GM21526 (cell line): ENCODE measurements around the gene HAGH.

Source experiments
- ATAC-seq: cut with Tn5 transposase; IDR thresholded peaks from one replicate; pipeline ENCODE4 v1.9.1; 2021; ENCODE audit warnings: moderate library complexity; ENCODE audit not compliant: unreplicated experiment, low FRiP score

HAGH gene

DNA sequence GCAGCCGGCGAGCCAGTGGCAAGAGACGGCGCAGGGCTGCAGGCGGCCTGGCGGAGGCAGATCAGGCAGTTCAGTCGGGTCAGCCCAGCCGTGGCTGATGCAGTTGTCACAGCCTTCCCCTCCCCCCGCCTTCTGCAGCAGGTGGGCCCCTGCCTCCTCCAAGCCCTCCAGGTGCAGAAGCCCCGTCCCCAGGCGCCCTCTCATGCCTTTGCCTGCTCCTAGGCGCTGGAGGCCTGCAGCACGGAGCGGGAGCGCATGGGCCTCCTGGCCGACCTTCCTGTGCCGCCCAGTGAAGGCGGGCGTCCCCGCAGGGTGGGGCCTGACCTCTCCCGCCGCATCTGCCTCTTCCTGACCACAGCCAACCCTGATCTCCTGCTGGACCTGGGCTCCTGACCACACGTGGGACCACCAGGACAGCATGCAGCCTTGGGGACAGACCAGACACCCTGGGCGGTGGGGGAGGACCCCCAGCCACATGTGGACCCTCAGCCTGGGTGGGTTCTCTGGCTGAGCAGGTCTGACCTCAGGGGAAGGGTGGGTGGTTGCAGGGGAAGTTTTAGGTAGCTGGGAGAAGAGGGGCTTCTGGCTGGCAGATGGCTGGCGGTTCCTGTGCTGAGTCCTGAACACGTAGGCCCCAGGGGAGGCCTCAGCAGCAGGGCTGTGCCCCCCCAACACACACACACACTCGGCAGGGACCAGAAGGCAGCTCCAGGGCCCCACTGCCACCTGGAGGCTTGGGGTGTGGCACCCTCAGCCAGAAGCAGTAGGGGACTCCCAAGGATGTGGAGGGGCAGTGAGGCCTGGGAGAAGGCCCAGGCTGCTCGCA, 50.6 kb downstream of the HAGH start:
- no peak for ATAC-seq

DNA sequence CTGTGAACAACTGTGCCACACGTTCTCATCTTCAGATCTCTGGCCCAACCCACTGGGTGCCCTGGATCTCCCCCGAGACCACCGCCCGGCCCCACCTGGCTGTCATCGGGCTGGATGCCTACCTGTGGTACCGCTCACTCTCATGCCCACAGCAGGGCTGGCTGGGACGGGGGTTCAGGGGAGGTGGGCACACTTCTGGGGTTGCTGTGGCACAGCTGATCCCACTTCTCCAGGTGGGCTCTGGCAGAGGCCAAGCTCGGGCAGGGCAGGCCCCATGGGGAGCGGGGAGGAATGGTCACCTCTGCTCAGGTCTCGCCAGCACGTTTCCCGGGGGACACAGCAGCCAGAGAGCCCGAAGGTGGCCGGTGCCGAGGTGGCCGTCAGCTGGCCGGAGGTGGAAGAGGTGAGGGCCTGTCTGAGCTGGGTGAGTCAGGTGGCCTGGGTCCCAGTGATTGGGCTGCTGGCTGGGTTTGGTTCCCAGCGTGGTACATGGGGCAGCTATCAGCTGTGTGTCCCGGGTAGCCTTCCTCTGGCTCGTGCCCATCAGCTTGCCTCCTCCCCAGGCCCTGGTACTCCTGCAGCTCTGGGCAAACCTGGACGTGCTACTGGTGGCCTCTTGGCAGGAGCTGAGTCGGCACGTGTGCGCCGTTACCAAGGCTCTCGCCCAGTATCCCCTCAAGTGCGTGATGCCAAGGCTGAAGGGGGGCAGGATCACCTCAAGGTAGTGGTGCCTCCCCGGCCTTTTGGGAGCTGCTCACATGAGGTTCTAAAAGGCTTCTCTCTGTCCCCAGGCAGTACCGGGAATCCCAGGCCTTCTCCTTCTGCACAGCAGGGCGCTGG, 51.4 kb downstream of the HAGH start:
- no peak for ATAC-seq

DNA sequence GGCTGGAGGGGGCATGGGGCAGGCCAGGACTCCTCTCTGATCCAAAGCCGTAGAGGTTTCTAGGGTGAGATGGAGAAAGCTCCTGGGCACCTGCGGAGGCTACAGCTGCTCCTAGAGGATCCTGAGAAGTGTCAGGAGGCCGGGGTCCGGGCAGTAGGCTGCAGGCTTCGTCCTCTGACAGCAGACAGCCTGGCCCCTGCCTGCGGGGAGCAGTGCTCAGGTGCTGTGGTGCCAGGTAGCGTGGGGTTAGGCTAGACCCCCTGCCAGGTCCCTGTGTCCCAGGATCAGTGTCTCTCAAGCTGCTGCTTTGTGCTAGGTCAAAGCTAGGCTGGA, 52.2 kb downstream of the HAGH start:
- no peak for ATAC-seq

DNA sequence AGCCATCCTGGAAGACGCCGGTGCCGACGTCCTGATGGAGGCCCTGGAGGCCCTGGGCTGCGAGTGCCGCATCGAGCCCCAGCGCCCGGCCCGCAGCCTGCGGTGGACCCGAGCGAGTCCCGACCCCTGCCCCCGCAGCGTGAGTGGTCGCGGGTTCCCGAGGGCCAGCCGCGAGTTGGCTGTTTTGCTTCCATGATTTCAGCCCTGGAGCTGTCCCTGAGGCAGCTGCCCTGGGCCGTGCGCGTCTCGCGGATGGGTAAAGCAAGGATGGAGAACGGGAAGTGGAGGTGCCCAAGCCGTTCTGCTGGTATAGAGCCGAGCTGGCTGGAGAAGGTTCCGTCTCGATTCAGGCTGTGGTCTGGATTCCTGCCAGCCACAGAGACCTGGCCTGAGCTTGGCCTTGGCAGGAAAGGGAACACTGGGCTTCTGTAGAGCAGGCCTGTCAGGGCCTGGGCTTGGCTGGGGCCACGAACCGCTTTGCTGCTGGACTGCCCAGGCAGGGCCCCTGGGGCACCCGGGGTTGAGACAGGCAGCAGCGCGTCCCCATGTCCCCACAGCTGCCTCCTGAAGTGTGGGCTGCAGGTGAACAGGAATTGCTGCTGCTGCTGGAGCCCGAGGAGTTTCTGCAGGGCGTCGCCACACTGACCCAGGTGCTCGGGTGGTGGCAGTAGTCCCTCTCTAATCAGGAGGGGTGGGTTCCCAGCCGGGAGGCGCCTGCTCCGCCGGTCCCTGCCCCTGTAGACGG, 52.8 kb downstream of the HAGH start:
- ATAC-seq, result no peak

DNA sequence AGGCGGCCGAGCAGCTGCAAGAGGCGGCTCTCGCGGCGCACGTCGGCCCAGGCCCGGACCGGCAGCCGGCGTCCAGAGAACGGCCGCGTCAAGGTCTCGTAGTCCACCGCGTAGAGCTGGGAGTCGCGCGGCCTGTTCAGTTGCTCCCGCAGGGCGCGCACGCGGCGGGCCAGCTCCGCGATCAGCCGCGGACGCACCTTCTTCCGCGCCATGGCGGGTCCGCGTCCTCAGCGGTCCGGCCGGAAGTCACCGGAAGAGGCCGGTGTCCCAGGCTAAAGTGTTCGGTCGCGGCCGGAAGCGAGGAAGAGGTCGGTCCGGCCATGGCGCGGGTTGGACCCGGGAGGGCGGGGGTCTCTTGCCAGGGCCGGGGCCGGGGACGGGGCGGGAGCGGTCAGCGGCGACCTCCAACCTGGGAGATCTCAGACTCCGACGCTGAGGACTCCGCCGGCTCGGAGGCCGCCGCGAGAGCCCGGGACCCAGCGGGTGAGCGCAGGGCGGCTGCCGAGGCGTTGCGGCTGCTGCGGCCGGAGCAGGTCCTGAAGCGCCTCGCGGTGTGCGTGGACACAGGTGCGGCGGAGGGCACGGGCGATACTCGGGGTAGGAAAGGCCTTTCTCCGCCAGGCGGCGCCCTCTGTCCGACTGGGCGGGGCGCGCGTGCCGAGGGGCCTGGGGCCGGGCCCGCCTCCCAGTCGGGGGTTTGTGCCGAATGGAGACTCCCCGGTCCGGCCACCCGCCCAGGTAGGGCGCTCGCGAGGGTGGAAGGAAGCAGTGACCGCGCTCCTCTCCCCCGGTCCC, 53.5 kb downstream of the HAGH start, which contains the start of gene MRPS34:
Gene MRPS34 (minus strand): TSS at position 227 of the 795 bp plus-strand sequence. CDS start 15 bp downstream, at position 212.
- ATAC-seq, result peak; percentile 38

DNA sequence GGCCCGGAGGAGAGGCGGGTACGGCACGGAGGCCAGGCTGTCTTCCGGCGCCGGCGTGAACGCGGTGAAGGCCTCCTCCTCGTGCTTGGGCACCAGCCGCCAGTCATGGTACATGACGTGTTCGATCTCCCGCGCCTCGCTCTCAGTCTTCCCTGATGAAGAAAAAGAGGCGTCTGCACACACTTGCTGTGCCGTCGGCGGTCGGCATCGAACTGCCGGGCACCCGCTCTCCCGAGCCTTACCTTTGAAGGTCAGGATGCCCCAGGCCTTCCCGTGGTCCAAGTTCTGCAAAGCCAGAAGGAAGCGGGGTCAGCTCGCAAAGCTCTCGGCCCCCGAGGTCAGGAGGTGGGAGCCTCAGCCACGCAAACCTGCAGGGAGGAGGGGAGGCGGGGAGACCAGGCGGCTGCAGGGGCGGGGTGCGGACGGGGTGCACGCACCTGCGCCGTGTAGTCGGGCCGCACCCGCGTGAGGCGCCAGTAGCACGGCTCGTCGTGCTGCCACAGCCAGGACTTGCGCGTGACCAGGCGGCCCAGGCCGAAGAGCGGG, 54.2 kb downstream of the HAGH start, which contains the start of gene EME2:
Gene EME2 (plus strand): TSS at position 449 of the 546 bp plus-strand sequence. CDS start 418 bp downstream, outside the sequence.
- no peak for ATAC-seq

DNA sequence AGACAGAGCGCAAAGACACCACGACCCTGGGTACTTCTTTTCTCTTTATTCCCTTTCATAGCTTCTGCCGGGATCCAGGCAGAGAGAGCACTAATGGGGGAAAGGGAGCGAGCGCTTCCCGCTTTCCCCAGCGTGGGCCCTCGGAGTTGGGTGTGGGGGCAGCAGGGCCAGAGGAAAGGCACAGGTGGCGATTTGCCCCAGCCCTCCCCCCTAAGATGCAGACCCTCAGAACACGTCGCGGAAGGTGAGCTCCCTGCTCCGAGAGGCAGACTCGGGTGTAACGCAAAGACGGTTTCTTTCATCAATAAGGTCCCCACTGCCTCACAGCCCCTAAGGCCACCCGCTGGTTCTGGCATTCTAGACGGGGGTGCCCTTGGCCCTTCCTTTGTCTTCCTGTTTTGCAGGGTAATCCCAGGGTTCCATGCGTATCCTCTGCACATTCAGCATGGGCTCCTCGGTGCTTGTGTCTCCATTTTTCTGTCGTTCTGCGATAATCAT, 54.7 kb downstream of the HAGH start:
- no peak for ATAC-seq

DNA sequence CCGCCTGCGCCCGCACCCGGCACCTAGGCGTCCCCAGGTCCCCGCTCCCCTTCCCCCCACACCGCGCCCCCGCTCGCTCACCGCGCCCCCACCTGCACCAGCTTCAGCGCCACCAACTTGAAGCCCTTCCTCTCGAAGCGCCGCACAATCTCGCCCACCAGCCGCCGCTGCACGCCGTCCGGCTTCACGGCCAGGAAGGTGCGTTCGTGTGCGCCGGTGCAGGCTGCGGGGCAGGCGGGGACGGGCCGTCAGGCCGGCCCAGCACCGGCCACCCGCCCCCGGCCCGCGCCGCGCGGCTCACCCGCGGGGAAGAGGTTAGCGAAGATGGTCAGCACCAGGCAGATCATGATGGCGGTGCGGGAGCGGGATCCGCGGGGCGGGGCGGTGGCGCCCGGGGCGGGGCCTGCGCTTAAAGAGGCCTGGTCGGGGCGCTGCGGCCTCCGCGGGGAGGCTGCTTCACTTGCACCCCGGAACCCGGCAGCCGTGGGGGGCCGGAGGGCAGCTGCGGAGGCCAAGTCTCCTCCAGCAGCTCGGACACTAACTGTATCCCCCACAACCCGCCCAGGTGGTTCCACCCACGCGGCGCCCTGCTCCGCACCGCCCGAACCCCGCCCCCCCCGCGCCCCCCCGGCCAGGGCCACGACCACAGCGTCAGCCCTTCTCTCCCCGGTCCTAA, 55.3 kb downstream of the HAGH start, which contains the start of gene NME3:
Gene NME3 (minus strand): TSS at position 356 of the 676 bp plus-strand sequence. CDS start 9 bp downstream, at position 347.
- ATAC-seq, result no peak

DNA sequence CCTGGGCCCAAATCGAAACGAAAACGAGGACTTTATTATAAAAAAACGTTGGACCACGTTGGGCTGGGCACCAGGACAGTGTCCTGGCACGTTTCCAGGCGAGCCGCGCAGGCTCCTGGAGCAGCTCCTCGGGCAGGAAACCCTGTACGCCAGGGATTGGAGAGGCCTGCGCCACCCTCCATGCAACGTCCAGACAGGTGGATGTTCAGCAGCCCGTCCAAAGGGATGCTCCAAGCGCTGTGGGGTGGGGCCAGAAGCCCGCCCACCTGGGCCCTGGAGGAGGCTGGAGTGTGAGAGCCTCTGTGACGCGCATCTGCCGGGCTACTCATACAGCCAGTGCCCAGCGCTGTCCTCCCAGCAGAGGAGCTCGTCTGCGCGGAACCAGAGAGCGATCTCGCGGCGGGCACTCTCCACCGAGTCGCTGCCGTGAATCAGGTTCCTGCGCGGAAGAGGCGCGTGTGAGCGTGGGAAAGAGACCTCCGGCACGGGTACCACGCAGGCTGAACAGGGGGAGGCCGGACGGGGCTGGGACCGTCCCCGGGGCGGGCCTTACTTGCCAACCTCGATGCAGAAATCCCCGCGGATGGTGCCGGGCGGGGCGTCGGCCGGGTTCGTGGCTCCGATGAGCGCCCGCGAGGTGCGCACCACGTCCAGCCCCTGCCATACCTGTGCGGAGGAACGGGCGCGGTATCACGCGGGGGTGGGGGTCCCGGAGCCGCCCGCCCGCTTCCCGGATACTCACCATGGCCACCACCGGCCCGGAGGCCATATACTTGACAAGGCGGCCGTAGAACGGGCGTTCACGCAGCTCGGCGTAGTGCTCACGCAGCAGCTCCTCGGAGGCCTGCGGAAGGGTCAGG, 56.1 kb downstream of the HAGH start:
- ATAC-seq, result no peak

DNA sequence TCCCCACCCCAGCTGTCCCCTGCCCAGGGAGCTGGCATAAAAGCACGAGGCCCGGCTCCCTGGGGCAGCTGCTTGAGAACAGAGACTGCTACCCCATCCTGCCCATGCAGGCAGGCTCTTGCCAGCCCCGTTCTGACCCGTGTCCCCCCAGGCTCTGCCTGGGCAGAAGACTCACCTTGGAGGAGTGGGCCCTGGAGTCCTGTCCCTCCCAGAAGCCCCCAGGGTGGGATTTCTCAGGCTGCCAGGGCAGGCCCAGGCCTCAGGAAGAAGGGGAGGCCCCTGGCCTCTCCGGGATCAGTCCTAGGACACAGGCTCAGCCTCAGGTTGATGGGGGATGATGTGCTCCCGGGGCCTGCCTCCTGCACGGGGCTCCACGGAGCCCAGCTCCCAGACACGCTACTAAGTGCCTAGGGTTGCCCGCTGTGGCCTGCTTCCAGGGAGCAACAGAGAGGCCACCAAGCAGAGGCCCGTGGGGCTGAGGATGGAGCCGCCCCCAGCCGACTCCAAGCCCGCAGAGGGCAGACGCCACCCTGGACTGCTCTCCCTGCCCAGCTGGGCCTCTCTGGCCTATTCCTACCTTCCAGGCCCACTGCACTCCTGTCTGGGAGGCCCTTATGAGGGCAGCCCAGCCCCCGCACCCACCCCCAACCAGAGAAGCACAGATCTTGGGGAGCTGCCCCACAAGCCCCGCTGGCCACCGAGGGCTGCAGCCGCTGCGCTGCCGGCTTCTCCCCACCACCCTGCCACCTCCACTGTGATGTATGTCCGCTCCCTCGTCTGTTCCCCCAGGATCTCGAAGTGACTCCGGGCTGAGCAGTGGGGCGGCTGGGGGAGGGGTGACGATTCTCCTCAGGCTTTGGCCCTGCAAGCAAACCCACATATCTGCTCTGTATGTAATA, 57.0 kb downstream of the HAGH start:
- ATAC-seq, result no peak

DNA sequence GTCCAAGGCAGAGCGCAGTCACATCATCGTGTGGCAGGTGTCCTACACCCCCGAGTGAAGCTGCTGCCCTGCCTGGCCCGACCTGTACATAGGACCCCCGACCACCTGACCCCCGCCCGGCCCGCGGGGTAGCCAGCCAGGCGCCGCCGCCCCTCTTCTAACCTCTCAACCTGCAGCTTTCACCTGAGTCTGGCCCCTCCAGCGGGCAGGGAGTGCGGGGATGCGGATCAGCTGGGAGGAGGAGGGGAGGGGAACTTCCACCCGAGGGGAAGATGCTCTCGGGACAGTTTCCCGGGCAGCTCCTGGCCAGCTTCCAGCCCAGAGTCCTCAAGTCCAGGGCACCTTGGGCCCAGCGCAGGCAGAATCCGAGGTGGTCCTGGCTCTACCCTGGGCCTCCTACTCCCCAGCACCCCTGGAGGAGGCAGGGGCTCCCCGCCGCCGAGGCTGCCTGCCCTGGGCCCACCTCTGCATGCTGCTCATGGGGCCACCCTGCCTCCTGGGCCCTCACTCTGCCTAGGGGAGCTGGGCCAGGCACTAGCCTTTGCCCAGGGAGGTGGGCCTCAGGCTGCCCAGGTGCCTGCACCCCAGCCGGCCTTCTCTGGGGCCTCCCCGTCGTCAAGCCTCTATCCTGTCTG, 57.7 kb downstream of the HAGH start:
- ATAC-seq, result no peak

DNA sequence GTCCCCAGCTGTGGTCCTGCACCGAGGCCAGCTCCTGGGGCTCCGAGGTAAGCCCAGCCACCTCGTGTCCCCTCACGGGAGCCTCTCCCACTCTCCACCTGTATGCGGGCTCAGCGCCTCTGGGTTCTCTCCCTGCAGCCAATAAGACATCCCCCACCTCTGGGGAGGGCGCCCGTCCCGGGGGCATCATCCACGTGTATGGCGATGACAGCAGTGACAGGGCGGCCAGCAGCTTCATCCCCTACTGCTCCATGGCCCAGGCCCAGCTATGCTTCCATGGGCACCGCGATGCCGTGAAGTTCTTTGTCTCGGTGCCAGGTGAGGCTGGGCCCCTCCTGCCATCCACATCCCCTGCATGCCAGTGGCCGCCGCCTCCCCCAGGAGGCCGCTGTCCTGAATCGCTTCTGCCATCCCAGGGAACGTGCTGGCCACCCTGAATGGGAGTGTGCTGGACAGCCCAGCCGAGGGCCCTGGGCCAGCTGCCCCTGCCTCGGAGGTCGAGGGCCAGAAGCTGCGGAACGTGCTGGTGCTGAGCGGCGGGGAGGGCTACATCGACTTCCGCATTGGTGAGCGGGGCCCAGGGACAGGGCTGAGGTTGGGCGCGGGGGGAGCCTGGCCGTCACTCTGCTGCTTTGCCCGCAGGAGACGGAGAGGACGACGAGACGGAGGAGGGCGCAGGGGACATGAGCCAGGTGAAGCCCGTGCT, 58.4 kb downstream of the HAGH start:
- no peak for ATAC-seq

DNA sequence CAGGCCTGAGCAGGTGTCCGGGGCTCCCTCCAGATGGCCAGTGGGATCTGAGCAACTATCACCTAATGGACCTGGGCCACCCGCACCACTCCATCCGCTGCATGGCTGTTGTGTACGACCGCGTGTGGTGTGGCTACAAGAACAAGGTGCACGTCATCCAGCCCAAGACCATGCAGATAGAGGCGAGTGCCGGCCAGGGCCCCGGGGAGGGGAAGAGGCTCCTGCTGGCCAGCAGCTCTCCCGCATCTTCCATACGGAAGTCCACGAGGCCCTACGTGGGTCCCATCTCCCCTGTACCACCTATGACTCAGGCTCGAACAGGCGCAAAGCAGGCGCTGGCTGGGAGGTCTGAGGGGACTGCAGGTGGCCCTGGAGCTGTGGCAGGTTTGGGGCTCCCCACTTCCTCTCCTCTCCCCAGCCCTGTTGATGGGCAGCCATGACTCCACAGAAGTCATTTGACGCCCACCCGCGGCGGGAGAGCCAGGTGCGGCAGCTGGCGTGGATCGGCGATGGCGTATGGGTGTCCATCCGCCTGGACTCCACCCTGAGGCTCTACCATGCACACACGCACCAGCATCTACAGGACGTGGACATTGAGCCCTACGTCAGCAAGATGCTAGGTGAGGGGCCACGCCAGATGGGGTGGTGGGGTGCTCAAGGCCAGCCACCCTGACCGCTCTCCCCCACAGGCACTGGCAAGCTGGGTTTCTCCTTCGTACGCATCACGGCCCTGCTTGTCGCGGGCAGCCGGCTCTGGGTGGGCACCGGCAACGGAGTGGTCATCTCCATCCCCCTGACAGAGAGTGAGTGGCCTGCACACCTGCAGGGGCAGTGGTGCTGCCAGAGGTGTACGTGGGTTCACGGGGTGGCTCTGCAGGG, 59.3 kb downstream of the HAGH start:
- no peak for ATAC-seq

DNA sequence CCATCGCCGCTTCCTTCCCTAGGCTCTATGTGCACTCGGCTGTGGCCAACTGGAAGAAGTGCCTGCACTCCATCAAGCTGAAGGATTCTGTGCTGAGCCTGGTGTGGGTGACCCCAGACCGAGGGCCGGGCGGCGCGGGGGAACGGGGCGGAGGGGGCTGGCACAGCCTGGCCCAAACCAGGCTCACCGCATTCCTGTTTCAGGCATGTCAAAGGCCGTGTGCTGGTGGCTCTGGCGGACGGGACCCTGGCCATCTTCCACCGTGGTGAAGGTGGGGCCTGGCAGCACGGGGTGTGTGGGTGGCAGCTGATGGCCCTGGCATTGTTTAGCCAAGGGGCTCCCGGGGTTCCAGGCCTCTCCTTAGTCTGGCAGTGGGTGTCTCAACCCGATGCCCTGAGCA, 59.9 kb downstream of the HAGH start:
- ATAC-seq, result no peak

DNA sequence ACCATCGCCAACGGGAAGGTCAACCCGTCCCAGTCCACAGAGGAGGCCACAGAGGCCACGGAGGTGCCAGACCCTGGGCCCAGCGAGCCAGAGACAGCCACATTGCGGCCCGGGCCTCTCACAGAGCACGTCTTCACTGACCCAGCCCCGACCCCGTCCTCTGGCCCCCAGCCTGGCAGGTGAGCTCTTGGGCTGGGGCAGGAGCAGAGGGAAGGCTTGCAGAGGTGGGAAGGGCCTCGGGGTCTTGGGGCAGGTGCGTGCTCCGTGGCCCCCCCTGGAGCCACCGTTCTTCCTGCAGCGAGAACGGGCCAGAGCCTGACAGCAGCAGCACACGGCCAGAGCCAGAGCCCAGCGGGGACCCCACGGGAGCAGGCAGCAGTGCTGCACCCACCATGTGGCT, 60.4 kb downstream of the HAGH start:
- no peak for ATAC-seq
